HepG2 (cell line): ENCODE data around the gene ERP44. TPM values are rescaled to one million over a fixed set of nuclear protein-coding genes. Genes with fewer than 3 reads are reported as not detected.

ENCODE experiments used
- ATAC-seq: fragments of 200-7000 bp; cut with Tn5 transposase; 3 replicates; pipeline ENCODE4 v1.9.1; 2020; ENCODE audit warnings: mild to moderate bottlenecking, moderate library complexity
- BruUV-seq: library from RNA; stranded (reverse); fragments of 400-500 nt; replicated peaks from 2 replicates; lab custom pipeline; 2021; lab: Mats Ljungman, UMichigan
- CTCF ChIA-PET: fragments of 300-600 bp; formaldehyde crosslinking; extraction: SDS; loops from one replicate; lab custom pipeline; 2021; ENCODE audit warnings: low total read pairs, inconsistent platforms, low intra/inter-chr PET ratio; lab: Yijun Ruan, JAX
- POLR2A ChIA-PET: fragments of 350-600 bp; sonication (Branson Sonifier 250); formaldehyde crosslinking; loops from one replicate; lab custom pipeline; 2020; ENCODE audit warnings: antibody characterized with exemption, inconsistent platforms; lab: Yijun Ruan, JAX
- DNase-seq: peaks from one replicate; pipeline ENCODE4 v3.0.0-alpha.2; 2015; ENCODE audit warnings: low spot score
- FAIRE-seq: peaks from 3 replicates; lab custom pipeline; 2011; peaks lifted over from hg19 to GRCh38; lab: Jason Lieb, UNC
- H2AFZ ChIP-seq: one replicate; pipeline ENCODE4 v1.6.1; 2011; ENCODE audit warnings: low read length, inconsistent platforms
- H3K27ac ChIP-seq: fragments of 300-600 bp; 3 replicates; pipeline ENCODE4 v1.8.0; 2011; ENCODE audit warnings: mixed run types, mild to moderate bottlenecking, mixed read lengths, low read length, inconsistent platforms; ENCODE audit not compliant: insufficient read depth; ENCODE audit errors: extremely low read length
- H3K27me3 ChIP-seq, 2 experiments: fragments of 200-600 bp in 1 of 2; 2 replicates in 1 of 2; 3 replicates in 1 of 2; pipeline versions ENCODE4 v1.6.0 to v1.8.0; 2011; ENCODE audit warnings: low read length in 2 of 2, mild to moderate bottlenecking in 2 of 2, moderate library complexity in 2 of 2, inconsistent platforms in 1 of 2; ENCODE audit not compliant: insufficient read depth in 2 of 2, control insufficient read depth in 1 of 2
- H3K36me3 ChIP-seq, 2 experiments: fragments of 200-600 bp in 1 of 2; replicated peaks in 1 of 2; 2 replicates in 1 of 2; 3 replicates in 1 of 2; pipeline versions ENCODE4 v1.5.1 to v1.8.0; 2011; ENCODE audit warnings: low read length in 2 of 2, inconsistent platforms in 1 of 2; ENCODE audit not compliant: insufficient read depth in 2 of 2, control insufficient read depth in 1 of 2
- H3K4me1 ChIP-seq: 2 replicates; pipeline ENCODE4 v1.5.1; 2012; ENCODE audit warnings: low read length, inconsistent platforms; ENCODE audit not compliant: insufficient read depth
- H3K4me2 ChIP-seq: 2 replicates; pipeline ENCODE4 v1.6.0; 2011; ENCODE audit warnings: low read depth, low read length, inconsistent platforms
- H3K4me3 ChIP-seq, 3 experiments: fragments of 200-600 bp in 1 of 3; sonication (generic), shearing (Covaris generic) in 1 of 3; replicated peaks in 1 of 3; 2 replicates each; pipeline ENCODE4 v1.5.1; 2011 to 2016; ENCODE audit warnings: low read length in 3 of 3, inconsistent platforms in 2 of 3, low read depth in 2 of 3, mild to moderate bottlenecking in 2 of 3, control low read depth in 1 of 3, mixed read lengths in 1 of 3; ENCODE audit not compliant: insufficient read depth in 1 of 3
- H3K79me2 ChIP-seq: one replicate; pipeline ENCODE4 v1.6.1; 2011; ENCODE audit warnings: low read length, inconsistent platforms; ENCODE audit not compliant: insufficient read depth
- H3K9ac ChIP-seq: 2 replicates; pipeline ENCODE4 v1.6.0; 2011; ENCODE audit warnings: mild to moderate bottlenecking, low read depth, low read length, inconsistent platforms; ENCODE audit not compliant: insufficient read depth
- H3K9me3 ChIP-seq: 2 replicates; pipeline ENCODE4 v1.5.1; 2012; ENCODE audit warnings: mild to moderate bottlenecking, low read length
- H4K20me1 ChIP-seq: 2 replicates; pipeline ENCODE4 v1.6.0; 2011; ENCODE audit warnings: inconsistent platforms, mild to moderate bottlenecking, low read length, moderate library complexity; ENCODE audit not compliant: insufficient read depth
- ADNP ChIP-seq: sonication (generic); formaldehyde crosslinking; IDR thresholded peaks from 2 replicates; pipeline ENCODE4 v1.4.0; 2020; ENCODE audit warnings: missing genetic modification reagents
- CHCHD3 ChIP-seq: sonication (generic); formaldehyde crosslinking; IDR thresholded peaks from 2 replicates; pipeline ENCODE4 v1.8.0; 2022; ENCODE audit warnings: mild to moderate bottlenecking, missing genetic modification reagents, moderate library complexity
- CREB3 ChIP-seq: sonication (generic); formaldehyde crosslinking; IDR thresholded peaks from 2 replicates; pipeline ENCODE4 v1.5.0; 2020; ENCODE audit warnings: missing genetic modification reagents
- FOSL1 ChIP-seq: sonication (generic); formaldehyde crosslinking; IDR thresholded peaks from 2 replicates; pipeline ENCODE4 v1.9.0; 2021; ENCODE audit warnings: missing genetic modification reagents, borderline replicate concordance
- HOXA5 ChIP-seq: sonication (generic); formaldehyde crosslinking; IDR thresholded peaks from 2 replicates; pipeline ENCODE4 v1.4.0; 2020; ENCODE audit warnings: missing genetic modification reagents
- KLF6 ChIP-seq: IDR thresholded peaks from 2 replicates; pipeline ENCODE4 v1.8.0; 2016; ENCODE audit warnings: missing biosample characterization, missing genetic modification reagents
- KMT2B ChIP-seq: IDR thresholded peaks from 2 replicates; pipeline ENCODE4 v1.6.1; 2016; ENCODE audit warnings: missing genetic modification reagents, missing compliant biosample characterization
- MTF1 ChIP-seq: sonication (generic); formaldehyde crosslinking; IDR thresholded peaks from 2 replicates; pipeline ENCODE4 v1.5.0; 2020; ENCODE audit warnings: missing genetic modification reagents
- PRDM10 ChIP-seq: sonication (generic); formaldehyde crosslinking; IDR thresholded peaks from 2 replicates; pipeline ENCODE4 v1.4.0; 2020; ENCODE audit warnings: low read depth, missing genetic modification reagents
- ZBTB38 ChIP-seq: sonication (generic); formaldehyde crosslinking; IDR thresholded peaks from 2 replicates; pipeline ENCODE4 v1.5.1; 2020; ENCODE audit warnings: mild to moderate bottlenecking, missing genetic modification reagents
- ZSCAN30 ChIP-seq: sonication (generic); formaldehyde crosslinking; IDR thresholded peaks from 2 replicates; pipeline ENCODE4 v1.5.0; 2020; ENCODE audit warnings: mild to moderate bottlenecking, missing genetic modification reagents
- WGBS: methylation state at CpG from one replicate; pipeline ENCODE4 v1.1.6; 2017; ENCODE audit warnings: low lambda C conversion rate; 5-methylcytosine and 5-hydroxymethylcytosine counted together
- in situ Hi-C: cut with HindIII; loops from 2 replicates; pipeline ENCODE4 v1.10.0; 2017; ENCODE audit warnings: low pct_unique_long_range_greater_than_20kb; ENCODE audit not compliant: extremely low pct_ligation_motif_present
- intact Hi-C: fragments of 100-400 bp; cut with micrococcal nuclease; formaldehyde crosslinking; loops from one replicate; pipeline ENCODE4 v1.10.0; 2022; ENCODE audit not compliant: unreplicated experiment
- polyA plus RNA-seq, 8 experiments: library from polyadenylated mRNA; depleted of rRNA in 3 of 8; stranded (reverse) in 7 of 8; unstranded in 1 of 8; fragments of >200 nt; fragmentation: Illumina TruSeq in 4 of 8; extraction: Trizol in 4 of 8; gene quantifications; 2 replicates each; pipeline versions ENCODE4 v1.2.1 to v1.2.3, GENCODE V29; 2011 to 2016; ENCODE audit warnings: low read depth in 4 of 8, missing spikeins in 1 of 8, mixed read lengths in 1 of 8; ENCODE audit not compliant: insufficient read depth in 1 of 8
- total RNA-seq, 5 experiments: library from RNA; depleted of rRNA; stranded (reverse); fragments of >200 nt; fragmentation: Illumina TruSeq; extraction: Trizol; gene quantifications; 2 replicates each; pipeline ENCODE4 v1.2.3, GENCODE V29; 2016; ENCODE audit warnings: low read depth in 1 of 5

Gene ERP44
- total and polyA plus RNA-seq, 2 of the 13 experiments (the other 11 are each of a cell fraction or from before 2014, with no cell fraction given), result 8.9 to 13.8 TPM

- ChIA-PET CTCF (no interaction called here), POLR2A (no interaction called here)
- no peaks in the 10 kb centered on the region for H3K79me2 ChIP-seq
- intact Hi-C loops (loop anchor here (2.0 kb wide), 2 partner anchors 194 to 294 kb away; no protein-coding TSS in a partner anchor), in situ Hi-C loops (loop anchor here (10.0 to 25.0 kb wide), 3 partner anchors 186 to 558 kb away; partner anchors contain the start of gene CAVIN4)
- H4K20me1 ChIP-seq, result peaks cover 7% of the 10 kb centered on the region; the same call in 1 of the 2 replicates
- H3K27ac ChIP-seq, result no peak overlapping the region
- H2AFZ ChIP-seq, result no peak overlapping the region
- no peak for DNase-seq
- no peaks in the 10 kb centered on the region for H3K27me3 ChIP-seq
- no peak for ATAC-seq
- no peak overlapping the region for H3K9ac ChIP-seq
- no peak overlapping the region for H3K4me2 ChIP-seq
- no TSS peak for BruUV-seq
- 96% methylated on average over 3 of the region's 3 CpGs for WGBS
- no peak for FAIRE-seq
- TF ChIP-seq ADNP (CRISPR knock-in tag) (no peak), CREB3 (no peak), KMT2B (CRISPR knock-in tag) (no peak), ZBTB38 (no peak), KLF6 (CRISPR knock-in tag) (no peak), PRDM10 (CRISPR knock-in tag) (no peak), MTF1 (CRISPR knock-in tag) (no peak), ZSCAN30 (CRISPR knock-in tag) (no peak), CHCHD3 (CRISPR knock-in tag) (no peak), FOSL1 (CRISPR knock-in tag) (no peak), HOXA5 (CRISPR knock-in tag) (no peak)
- no peaks in the 10 kb centered on the region for H3K9me3 ChIP-seq
- H3K36me3 ChIP-seq, result peaks cover 3 to 4% of the 10 kb centered on the region in 2 experiments; a peak in 2 of 5 replicates
- no peak overlapping the region for H3K4me3 ChIP-seq
- H3K4me1 ChIP-seq, result no peaks in the 10 kb centered on the region
Measured at GRCh38 chr9:100029251-100029650, 69.5 kb downstream of the ERP44 start.
